Loucy (cell line): ENCODE data around the gene MAML2.

Experiments used
- EZH2phosphoT487 ChIP-seq: fragments of 200-600 bp; IDR thresholded peaks from 2 replicates; pipeline ENCODE4 v1.6.1; 2018; ENCODE audit warnings: antibody characterized with exemption, mild to moderate bottlenecking, moderate library complexity, borderline replicate concordance
- TF ChIP-seq, protein P1 (sequence below): fragments of 200-600 bp; sonication (generic); conservative IDR thresholded peaks from 2 replicates; pipeline ENCODE4 v1.5.1; 2014; ENCODE audit warnings: mild to moderate bottlenecking, antibody characterized with exemption, low read length

DNA sequence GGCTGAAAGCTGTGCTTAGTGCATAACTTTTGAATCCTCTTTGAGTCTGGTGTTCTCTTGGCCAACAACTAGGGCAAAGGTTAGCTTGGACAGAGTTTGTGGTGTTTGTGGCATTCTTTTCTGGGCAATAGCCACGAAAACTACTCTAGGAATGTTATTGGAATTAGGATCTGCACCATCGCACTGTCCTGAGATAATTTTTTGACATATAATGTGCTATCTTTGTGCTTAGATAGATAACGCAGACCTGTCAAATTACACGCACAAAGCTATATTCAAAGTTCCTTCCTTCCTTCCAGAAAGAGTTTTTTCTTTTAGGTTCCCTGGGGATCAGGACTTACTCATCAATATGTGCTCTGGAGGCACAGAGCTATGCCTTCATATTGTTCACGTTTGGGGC, 252.3 kb downstream of the MAML2 start:
- TF ChIP-seq, protein P1, sequence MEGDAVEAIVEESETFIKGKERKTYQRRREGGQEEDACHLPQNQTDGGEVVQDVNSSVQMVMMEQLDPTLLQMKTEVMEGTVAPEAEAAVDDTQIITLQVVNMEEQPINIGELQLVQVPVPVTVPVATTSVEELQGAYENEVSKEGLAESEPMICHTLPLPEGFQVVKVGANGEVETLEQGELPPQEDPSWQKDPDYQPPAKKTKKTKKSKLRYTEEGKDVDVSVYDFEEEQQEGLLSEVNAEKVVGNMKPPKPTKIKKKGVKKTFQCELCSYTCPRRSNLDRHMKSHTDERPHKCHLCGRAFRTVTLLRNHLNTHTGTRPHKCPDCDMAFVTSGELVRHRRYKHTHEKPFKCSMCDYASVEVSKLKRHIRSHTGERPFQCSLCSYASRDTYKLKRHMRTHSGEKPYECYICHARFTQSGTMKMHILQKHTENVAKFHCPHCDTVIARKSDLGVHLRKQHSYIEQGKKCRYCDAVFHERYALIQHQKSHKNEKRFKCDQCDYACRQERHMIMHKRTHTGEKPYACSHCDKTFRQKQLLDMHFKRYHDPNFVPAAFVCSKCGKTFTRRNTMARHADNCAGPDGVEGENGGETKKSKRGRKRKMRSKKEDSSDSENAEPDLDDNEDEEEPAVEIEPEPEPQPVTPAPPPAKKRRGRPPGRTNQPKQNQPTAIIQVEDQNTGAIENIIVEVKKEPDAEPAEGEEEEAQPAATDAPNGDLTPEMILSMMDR, result no peak
- TF ChIP-seq EZH2phosphoT487, result no peak
